ENCODE results near the gene CTF1.

CTF1 gene

DNA sequence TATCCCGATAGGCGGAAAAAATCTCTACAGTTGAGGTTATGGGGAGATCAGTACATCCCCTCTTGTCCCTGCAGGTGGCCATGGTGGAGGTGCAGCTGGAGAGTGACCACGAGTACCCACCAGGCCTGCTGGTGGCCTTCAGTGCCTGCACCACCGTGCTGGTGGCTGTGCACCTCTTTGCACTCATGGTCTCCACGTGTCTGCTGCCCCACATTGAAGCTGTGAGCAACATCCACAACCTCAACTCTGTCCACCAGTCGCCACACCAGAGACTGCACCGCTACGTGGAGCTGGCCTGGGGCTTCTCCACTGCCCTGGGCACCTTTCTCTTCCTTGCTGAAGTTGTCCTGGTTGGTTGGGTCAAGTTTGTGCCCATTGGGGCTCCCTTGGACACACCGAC lies 56.7 kb downstream of the CTF1 start:
- in situ Hi-C loops (cut with MboI; ENCODE audit: low sequenced_read_pairs), result no loop called here

Measured in hTERT RPE-1 (cell line).